ENCODE results near the gene DKC1. TPM values are rescaled to one million over a fixed set of nuclear protein-coding genes. Genes with fewer than 3 reads are reported as not detected.
"Not testable (repeated sequence)": the region's sequence is repeated elsewhere in the genome, so short reads cannot be mapped to it uniquely, and the experiment has no call there.

The DKC1 gene
- polyA plus RNA-seq, 3 donors: 14.1 to 21.6 (median 17.0) TPM

DNA sequence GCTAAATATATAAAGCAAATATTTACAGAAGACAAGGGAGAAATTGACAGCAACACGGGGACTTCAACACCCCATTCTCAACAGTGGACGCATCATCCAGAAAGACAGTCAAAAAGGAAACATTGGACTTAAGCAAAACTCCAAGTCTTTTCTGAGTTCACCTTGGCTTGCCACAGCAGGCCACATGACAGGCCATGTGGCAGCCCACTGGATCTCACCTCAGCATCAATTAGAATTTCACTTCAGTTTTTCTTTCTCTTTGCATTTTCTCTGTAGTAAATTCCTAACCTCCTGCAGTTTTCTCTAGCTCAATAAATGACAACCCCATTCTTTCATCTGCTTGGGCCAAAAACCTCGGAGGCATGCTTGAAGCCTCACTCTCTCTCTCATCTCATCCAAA lies 59.4 kb downstream of the DKC1 start:
- TF ChIP-seq CTCF (IDR thresholded peaks at IDR 0.05): no peak
- Mint-ChIP-seq H3K4me1 (no peaks in the 10 kb centered on the region), H3K27ac (no peak overlapping the region), H3K27me3 (ENCODE audit: low read depth in 3 of 3) (peaks cover 0 to 2% (median 0%) of the 10 kb centered on the region in 3 donors), H3K9me3 (peaks cover 0 to 7% (median 6%) of the 10 kb centered on the region in 7 donors), H3K36me3 (no peaks in the 10 kb centered on the region), H3K4me3 (no peak overlapping the region)
- no peak overlapping the region for H3K4me2 ChIP-seq (replicated peaks; ENCODE audit: extremely low read depth, low read length, poor library complexity, severe bottlenecking)
- H3K79me2 ChIP-seq (ENCODE audit: insufficient read depth, low read length): no peaks in the 10 kb centered on the region
- intact Hi-C loops (cut with micrococcal nuclease): no loop called here
- H3K9me3 ChIP-seq (replicated peaks in 1 of 2; ENCODE audit: control insufficient read depth in 1 of 2, insufficient read depth in 1 of 2, low read length in 2 of 2): no peaks in the 10 kb centered on the region
- no peak for DNase-seq
- H3K36me3 ChIP-seq (replicated peaks in 1 of 2; ENCODE audit: control insufficient read depth in 1 of 2, insufficient read depth in 2 of 2, low read length in 2 of 2): no peaks in the 10 kb centered on the region
- H3K9ac ChIP-seq (ENCODE audit: insufficient read depth, low read length, poor library complexity, severe bottlenecking): no peak overlapping the region
- WGBS (ENCODE audit: insufficient coverage): no CpG with 5 or more reads among the region's 3 CpGs
- no peaks in the 10 kb centered on the region for H4K20me1 ChIP-seq (ENCODE audit: insufficient read depth, low read length)
- no peak overlapping the region for H3K27ac ChIP-seq (ENCODE audit: low read depth in 1 of 2, low read length in 2 of 2)
- no peak overlapping the region for H3K4me3 ChIP-seq (replicated peaks in 1 of 3; ENCODE audit: low read depth in 2 of 3, low read length in 3 of 3)
- H2AFZ ChIP-seq (ENCODE audit: insufficient read depth, low read depth, low read length, poor library complexity, severe bottlenecking): no peak overlapping the region
- H3K4me1 ChIP-seq (ENCODE audit: control insufficient read depth in 1 of 2, insufficient read depth in 2 of 2, low read length in 2 of 2): peaks cover 0 to under 1% of the 10 kb centered on the region in 2 donors
- H3K27me3 ChIP-seq (ENCODE audit: control insufficient read depth in 2 of 2, insufficient read depth in 2 of 2, low read length in 2 of 2): no peaks in the 10 kb centered on the region

DNA sequence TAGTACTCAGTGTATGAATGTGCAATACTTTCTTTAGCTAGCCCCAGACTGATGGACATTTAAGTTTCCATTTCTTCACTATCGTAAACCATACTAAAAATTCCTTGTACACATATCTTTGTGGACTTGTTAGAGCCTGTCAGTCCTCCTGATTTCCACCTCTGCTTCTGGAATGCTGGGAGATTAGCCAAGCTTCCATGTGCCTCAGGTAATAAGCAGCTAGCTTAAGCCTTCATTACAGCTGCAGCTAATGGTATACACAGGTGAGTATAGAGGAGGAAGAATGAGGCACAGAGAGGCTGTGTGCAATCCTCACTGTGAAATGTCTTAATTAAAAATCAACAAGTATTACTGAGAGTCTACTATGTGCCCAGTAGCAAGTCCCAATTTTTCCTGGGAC lies 62.0 kb downstream of the DKC1 start:
- Mint-ChIP-seq H3K4me3 (no peak overlapping the region), H3K27ac (no peak overlapping the region), H3K27me3 (ENCODE audit: low read depth in 3 of 3) (peaks cover 0 to 2% (median 0%) of the 10 kb centered on the region in 3 donors), H3K9me3 (peaks cover 0 to 2% (median 0%) of the 10 kb centered on the region in 7 donors), H3K4me1 (peaks cover 19% of the 10 kb centered on the region), H3K36me3 (no peaks in the 10 kb centered on the region)
- Histone ChIP-seq H3K79me2 (ENCODE audit: insufficient read depth, low read length) (no peaks in the 10 kb centered on the region), H4K20me1 (ENCODE audit: insufficient read depth, low read length) (no peaks in the 10 kb centered on the region), H3K4me1 (ENCODE audit: control insufficient read depth in 1 of 2, insufficient read depth in 2 of 2, low read length in 2 of 2) (peaks cover 13 to 14% of the 10 kb centered on the region in 2 donors), H2AFZ (ENCODE audit: insufficient read depth, low read depth, low read length, poor library complexity, severe bottlenecking) (no peak overlapping the region), H3K4me3 (replicated peaks in 1 of 3; ENCODE audit: low read depth in 2 of 3, low read length in 3 of 3) (no peak overlapping the region), H3K27me3 (ENCODE audit: control insufficient read depth in 2 of 2, insufficient read depth in 2 of 2, low read length in 2 of 2) (no peaks in the 10 kb centered on the region), H3K4me2 (replicated peaks; ENCODE audit: extremely low read depth, low read length, poor library complexity, severe bottlenecking) (no peak overlapping the region), H3K27ac (ENCODE audit: low read depth in 1 of 2, low read length in 2 of 2) (no peak overlapping the region), H3K36me3 (replicated peaks in 1 of 2; ENCODE audit: control insufficient read depth in 1 of 2, insufficient read depth in 2 of 2, low read length in 2 of 2) (no peaks in the 10 kb centered on the region), H3K9me3 (replicated peaks in 1 of 2; ENCODE audit: control insufficient read depth in 1 of 2, insufficient read depth in 1 of 2, low read length in 2 of 2) (no peaks in the 10 kb centered on the region), H3K9ac (ENCODE audit: insufficient read depth, low read length, poor library complexity, severe bottlenecking) (no peak overlapping the region)
- intact Hi-C loops (cut with micrococcal nuclease): no loop called here
- DNase-seq: no peak
- TF ChIP-seq CTCF (IDR thresholded peaks at IDR 0.05): no peak
- no CpG with 5 or more reads among the region's 1 CpG for WGBS (ENCODE audit: insufficient coverage)

DNA sequence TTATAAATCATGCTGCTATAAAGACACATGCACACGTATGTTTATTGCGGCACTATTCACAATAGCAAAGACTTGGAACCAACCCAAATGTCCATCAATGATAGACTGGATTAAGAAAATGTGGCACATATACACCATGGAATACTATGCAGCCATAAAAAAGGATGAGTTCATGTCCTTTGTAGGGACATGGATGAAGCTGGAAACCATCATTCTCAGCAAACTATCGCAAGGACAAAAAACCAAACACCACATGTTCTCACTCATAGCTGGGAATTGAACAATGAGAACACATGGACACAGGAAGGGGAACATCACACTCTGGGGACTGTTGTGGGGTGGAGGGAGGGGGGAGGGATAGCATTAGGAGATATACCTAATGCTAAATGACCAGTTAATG lies 62.9 kb downstream of the DKC1 start:
- intact Hi-C loops (cut with micrococcal nuclease); H3K4me2 ChIP-seq (replicated peaks; ENCODE audit: extremely low read depth, low read length, poor library complexity, severe bottlenecking); H3K27ac ChIP-seq (ENCODE audit: low read depth in 1 of 2, low read length in 2 of 2); H3K27me3 ChIP-seq (ENCODE audit: control insufficient read depth in 2 of 2, insufficient read depth in 2 of 2, low read length in 2 of 2); H3K36me3 ChIP-seq (replicated peaks in 1 of 2; ENCODE audit: control insufficient read depth in 1 of 2, insufficient read depth in 2 of 2, low read length in 2 of 2); DNase-seq; H3K9me3 Mint-ChIP-seq; H4K20me1 ChIP-seq (ENCODE audit: insufficient read depth, low read length); H3K27ac Mint-ChIP-seq; H3K4me3 ChIP-seq (replicated peaks in 1 of 3; ENCODE audit: low read depth in 2 of 3, low read length in 3 of 3); H3K4me3 Mint-ChIP-seq; H3K79me2 ChIP-seq (ENCODE audit: insufficient read depth, low read length); H3K27me3 Mint-ChIP-seq (ENCODE audit: low read depth in 3 of 3); H3K36me3 Mint-ChIP-seq; H3K9ac ChIP-seq (ENCODE audit: insufficient read depth, low read length, poor library complexity, severe bottlenecking); H2AFZ ChIP-seq (ENCODE audit: insufficient read depth, low read depth, low read length, poor library complexity, severe bottlenecking); H3K9me3 ChIP-seq (replicated peaks in 1 of 2; ENCODE audit: control insufficient read depth in 1 of 2, insufficient read depth in 1 of 2, low read length in 2 of 2): not testable (repeated sequence)
- peaks cover 13 to 14% of the 10 kb centered on the region in 2 donors for H3K4me1 ChIP-seq (ENCODE audit: control insufficient read depth in 1 of 2, insufficient read depth in 2 of 2, low read length in 2 of 2)
- WGBS (ENCODE audit: insufficient coverage): no CpG with 5 or more reads among the region's 3 CpGs
- H3K4me1 Mint-ChIP-seq: peaks cover 20% of the 10 kb centered on the region

All from CD14-positive monocyte (primary cell).